C4-2B (cell line): ENCODE results near the gene GRIK2.

ENCODE experiments used
- H3K27ac ChIP-seq: fragments of 450-650 bp; 2 replicates; pipeline ENCODE4 v1.5.1; 2017
- ZFX ChIP-seq: fragments of 450-650 bp; IDR thresholded peaks from 2 replicates; pipeline ENCODE4 v1.6.1; 2017
- TF ChIP-seq, protein P1 (sequence below): fragments of 450-650 bp; conservative IDR thresholded peaks from 2 replicates; pipeline ENCODE4 v1.5.1; 2017; ENCODE audit warnings: mild to moderate bottlenecking

The GRIK2 gene

DNA sequence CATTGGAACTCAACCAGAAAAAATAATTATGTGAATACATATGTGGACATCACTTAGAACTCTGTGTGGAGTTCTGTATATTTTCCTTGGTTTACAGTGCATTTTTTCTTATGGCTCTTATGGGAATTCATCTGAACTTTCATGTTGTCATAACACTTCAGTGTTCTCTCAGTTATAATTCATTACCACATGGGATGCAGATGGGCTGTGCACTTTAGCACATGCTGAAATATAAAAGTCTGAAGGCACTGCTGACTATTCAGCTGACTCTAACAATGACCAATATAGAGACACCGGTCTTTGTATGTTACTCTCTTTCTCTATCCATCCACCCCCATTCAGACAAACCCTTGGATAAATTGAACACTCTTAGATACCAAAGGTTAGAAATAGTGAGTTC lies 29.3 kb downstream of the GRIK2 start:
- TF ChIP-seq, protein P1, sequence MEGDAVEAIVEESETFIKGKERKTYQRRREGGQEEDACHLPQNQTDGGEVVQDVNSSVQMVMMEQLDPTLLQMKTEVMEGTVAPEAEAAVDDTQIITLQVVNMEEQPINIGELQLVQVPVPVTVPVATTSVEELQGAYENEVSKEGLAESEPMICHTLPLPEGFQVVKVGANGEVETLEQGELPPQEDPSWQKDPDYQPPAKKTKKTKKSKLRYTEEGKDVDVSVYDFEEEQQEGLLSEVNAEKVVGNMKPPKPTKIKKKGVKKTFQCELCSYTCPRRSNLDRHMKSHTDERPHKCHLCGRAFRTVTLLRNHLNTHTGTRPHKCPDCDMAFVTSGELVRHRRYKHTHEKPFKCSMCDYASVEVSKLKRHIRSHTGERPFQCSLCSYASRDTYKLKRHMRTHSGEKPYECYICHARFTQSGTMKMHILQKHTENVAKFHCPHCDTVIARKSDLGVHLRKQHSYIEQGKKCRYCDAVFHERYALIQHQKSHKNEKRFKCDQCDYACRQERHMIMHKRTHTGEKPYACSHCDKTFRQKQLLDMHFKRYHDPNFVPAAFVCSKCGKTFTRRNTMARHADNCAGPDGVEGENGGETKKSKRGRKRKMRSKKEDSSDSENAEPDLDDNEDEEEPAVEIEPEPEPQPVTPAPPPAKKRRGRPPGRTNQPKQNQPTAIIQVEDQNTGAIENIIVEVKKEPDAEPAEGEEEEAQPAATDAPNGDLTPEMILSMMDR: no peak
- TF ChIP-seq ZFX: no peak

DNA sequence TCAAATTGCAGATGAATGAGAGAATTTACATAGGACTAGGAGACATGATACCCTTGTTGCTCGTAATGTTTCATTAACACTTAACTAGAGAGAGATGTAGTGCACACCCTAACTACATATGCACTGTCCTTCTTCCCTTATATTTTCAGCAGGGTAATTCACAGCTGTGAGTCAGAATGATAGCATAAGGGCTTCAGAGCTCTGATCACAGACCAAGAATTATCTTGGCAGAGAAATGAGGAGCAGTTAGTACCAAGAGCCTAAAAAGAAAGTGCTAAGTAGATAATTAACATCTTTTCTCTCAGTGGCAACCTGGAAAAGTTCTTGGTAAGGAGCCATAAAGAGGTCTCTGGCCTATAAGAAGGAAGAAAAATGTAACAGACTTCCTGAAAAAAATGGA lies 35.8 kb downstream of the GRIK2 start:
- TF ChIP-seq, protein P1: no peak
- TF ChIP-seq ZFX: no peak
- no peak overlapping the region for H3K27ac ChIP-seq

More for the DNA sequence above, 29.3 kb downstream of the GRIK2 start:
- no peak overlapping the region for H3K27ac ChIP-seq

DNA sequence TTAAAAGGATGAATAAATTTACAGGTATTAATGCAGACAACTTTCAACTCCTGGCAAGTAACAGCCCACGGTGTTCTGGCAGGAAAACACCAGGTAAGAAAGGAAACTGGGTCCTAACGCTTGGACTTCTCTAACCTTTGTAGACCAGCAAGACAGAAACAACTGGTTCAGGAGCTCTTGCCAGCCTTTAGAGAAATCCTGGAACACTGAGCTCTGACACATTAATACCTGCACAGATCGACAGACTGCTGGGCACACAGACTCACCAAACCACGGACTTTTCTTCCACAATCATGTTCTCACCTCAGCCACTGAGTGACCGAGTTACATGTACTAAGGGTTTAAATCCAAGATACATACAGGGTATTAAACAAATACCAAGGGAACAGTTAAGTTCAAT lies 36.3 kb downstream of the GRIK2 start:
- TF ChIP-seq, protein P1: no peak
- no peak for TF ChIP-seq ZFX
- no peak overlapping the region for H3K27ac ChIP-seq

DNA sequence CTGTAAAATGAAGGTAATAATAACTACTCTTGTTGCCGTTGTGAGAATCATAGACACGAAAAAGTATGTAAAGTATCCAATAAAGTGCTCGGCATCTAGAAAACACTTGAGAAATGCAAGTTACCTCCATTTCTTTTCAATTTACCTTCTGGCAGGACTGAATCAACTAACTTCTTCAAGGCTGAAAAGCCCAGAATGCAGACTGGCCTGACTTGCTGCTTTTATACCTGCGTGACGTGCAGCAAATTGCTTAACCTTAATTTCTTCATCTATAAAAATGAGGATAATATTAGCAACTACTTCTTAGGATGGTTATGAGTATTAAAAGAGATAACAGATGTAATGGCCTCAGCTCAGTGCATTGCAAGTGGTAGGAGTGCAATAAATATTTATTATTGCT lies 39.6 kb downstream of the GRIK2 start:
- TF ChIP-seq, protein P1: no peak
- no peak for TF ChIP-seq ZFX
- H3K27ac ChIP-seq: no peak overlapping the region

DNA sequence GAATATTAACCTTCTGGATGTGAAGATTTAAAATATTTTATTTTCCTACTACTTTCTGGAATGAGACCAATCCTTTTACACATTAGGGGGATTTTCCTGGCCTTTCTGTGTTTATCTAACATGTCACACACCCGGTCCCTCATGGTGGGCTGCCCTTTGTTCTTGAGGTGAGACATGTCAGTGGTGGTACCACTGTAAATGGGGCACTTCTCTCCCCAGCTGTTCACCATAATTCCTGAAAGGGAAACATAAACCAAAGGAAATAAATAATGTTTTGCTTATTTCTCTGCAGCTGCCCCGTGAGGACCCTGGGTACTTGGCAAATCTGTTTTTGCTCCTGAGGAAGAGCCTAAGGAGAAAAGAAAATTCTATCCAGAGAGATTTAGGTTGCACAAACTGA lies 41.1 kb downstream of the GRIK2 start:
- TF ChIP-seq, protein P1: no peak
- no peak for TF ChIP-seq ZFX
- no peak overlapping the region for H3K27ac ChIP-seq

DNA sequence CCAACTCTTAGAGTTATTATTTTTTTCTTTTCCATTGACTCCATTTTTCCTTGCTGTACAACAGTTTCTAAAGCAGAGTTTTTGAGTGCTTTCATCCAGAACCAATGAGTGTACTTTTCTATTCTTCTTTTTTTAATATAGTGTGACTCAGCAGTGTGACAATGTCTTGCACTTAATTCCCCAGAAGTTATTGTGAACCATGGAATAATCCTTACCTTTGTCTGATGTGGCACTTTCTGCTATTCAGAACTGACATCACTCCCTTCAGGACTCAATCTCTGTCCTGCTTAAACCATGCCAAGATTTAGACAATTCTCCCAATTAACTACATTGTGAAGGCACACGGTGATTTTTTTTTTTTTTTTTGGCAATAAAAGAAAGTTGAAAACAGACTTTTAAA lies 41.5 kb downstream of the GRIK2 start:
- no peak overlapping the region for H3K27ac ChIP-seq
- no peak for TF ChIP-seq ZFX
- TF ChIP-seq, protein P1: no peak

DNA sequence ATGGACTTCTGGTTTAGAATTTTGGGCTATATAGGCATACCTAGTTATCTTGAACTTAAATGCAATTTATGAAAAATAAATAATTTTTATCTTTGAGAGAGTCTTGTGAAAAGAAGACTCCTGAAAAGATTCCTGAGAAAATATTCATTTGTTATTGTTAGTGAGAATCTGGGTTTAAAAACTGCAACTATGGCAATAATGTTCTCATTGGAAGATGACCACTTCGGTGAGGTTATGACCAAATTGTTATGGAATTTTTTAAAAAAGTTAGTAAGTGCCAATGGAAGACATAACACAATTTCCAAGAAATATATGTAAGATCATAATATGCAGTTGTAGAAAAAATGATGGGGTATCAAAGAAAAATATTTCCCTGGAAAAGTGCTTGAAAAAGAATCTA lies 46.3 kb downstream of the GRIK2 start:
- H3K27ac ChIP-seq: no peak overlapping the region
- no peak for TF ChIP-seq ZFX
- TF ChIP-seq, protein P1: no peak
